Measurements from ENCODE around the gene SAE1.
"Not testable (repeated sequence)": the region's sequence is repeated elsewhere in the genome, so short reads cannot be mapped to it uniquely, and the experiment has no call there.

DNA sequence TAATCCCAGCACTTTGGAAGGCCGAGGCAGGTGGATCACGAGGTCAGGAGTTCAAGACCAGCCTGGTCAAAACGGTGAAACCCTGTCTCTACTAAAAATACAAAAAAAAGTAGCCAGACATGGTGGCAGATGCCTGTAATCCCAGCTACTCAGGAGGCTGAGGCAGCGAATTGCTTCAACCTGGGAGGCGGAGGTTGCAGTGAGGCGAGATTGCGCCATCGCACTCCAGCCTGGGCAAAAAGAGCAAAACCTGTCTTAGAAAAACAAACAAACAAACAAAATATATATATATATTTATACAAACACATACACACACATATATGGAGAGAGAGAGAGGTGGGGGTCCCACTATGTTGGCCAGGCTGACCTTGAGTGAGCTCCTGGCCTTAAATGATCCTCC, 122.4 kb downstream of the SAE1 start:
- TF ChIP-seq, protein P1, sequence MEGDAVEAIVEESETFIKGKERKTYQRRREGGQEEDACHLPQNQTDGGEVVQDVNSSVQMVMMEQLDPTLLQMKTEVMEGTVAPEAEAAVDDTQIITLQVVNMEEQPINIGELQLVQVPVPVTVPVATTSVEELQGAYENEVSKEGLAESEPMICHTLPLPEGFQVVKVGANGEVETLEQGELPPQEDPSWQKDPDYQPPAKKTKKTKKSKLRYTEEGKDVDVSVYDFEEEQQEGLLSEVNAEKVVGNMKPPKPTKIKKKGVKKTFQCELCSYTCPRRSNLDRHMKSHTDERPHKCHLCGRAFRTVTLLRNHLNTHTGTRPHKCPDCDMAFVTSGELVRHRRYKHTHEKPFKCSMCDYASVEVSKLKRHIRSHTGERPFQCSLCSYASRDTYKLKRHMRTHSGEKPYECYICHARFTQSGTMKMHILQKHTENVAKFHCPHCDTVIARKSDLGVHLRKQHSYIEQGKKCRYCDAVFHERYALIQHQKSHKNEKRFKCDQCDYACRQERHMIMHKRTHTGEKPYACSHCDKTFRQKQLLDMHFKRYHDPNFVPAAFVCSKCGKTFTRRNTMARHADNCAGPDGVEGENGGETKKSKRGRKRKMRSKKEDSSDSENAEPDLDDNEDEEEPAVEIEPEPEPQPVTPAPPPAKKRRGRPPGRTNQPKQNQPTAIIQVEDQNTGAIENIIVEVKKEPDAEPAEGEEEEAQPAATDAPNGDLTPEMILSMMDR (IDR thresholded peaks at IDR 0.05) = not testable (repeated sequence)
- TF ChIP-seq, protein P2, sequence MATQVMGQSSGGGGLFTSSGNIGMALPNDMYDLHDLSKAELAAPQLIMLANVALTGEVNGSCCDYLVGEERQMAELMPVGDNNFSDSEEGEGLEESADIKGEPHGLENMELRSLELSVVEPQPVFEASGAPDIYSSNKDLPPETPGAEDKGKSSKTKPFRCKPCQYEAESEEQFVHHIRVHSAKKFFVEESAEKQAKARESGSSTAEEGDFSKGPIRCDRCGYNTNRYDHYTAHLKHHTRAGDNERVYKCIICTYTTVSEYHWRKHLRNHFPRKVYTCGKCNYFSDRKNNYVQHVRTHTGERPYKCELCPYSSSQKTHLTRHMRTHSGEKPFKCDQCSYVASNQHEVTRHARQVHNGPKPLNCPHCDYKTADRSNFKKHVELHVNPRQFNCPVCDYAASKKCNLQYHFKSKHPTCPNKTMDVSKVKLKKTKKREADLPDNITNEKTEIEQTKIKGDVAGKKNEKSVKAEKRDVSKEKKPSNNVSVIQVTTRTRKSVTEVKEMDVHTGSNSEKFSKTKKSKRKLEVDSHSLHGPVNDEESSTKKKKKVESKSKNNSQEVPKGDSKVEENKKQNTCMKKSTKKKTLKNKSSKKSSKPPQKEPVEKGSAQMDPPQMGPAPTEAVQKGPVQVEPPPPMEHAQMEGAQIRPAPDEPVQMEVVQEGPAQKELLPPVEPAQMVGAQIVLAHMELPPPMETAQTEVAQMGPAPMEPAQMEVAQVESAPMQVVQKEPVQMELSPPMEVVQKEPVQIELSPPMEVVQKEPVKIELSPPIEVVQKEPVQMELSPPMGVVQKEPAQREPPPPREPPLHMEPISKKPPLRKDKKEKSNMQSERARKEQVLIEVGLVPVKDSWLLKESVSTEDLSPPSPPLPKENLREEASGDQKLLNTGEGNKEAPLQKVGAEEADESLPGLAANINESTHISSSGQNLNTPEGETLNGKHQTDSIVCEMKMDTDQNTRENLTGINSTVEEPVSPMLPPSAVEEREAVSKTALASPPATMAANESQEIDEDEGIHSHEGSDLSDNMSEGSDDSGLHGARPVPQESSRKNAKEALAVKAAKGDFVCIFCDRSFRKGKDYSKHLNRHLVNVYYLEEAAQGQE (IDR thresholded peaks at IDR 0.05; ENCODE audit: insufficient read depth in 1 of 2, low read depth in 2 of 2, low read length in 1 of 2) = not testable (repeated sequence)

All from Panc1 (cell line).